ENCODE results near the gene EMX2. TPM values are rescaled to one million over a fixed set of nuclear protein-coding genes. Genes with fewer than 3 reads are reported as not detected.

EMX2 gene
- total and polyA plus RNA-seq, 4 donors = 1.5 to 1.6 TPM; not detected in 2

GRCh38 chr10:117540640-117541404 is 1.7 kb upstream of the EMX2 start:
- intact Hi-C loops (cut with DNase I) = loop anchor here in 1 of 2 donors (10.0 kb wide), 1 partner anchor 504 kb away; the partner anchor contains the start of gene RAB11FIP2
- DNase-seq (peak in 1 of 2 donors; percentile 9), ATAC-seq (ENCODE audit: low FRiP score) (no peak)
- Histone ChIP-seq H3K36me3 (ENCODE audit: control insufficient read depth in 1 of 2, insufficient read depth in 2 of 2, low read length in 1 of 2) (no peaks in the 10 kb centered on the region), H3K4me3 (ENCODE audit: low read length in 2 of 2) (no peak overlapping the region), H3K27me3 (ENCODE audit: control insufficient read depth in 1 of 2, insufficient read depth in 2 of 2, low read length in 1 of 2) (no peaks in the 10 kb centered on the region), H3K27ac (ENCODE audit: low read depth in 1 of 2, low read length in 2 of 2) (no peak overlapping the region), H3K4me1 (ENCODE audit: control insufficient read depth in 1 of 2, insufficient read depth in 2 of 2, low read length in 2 of 2) (no peaks in the 10 kb centered on the region), H3K9me3 (ENCODE audit: control insufficient read depth, low read length) (no peaks in the 10 kb centered on the region)
- WGBS, 2 donors = 83 to 92% methylated on average over 14 of the region's 14 CpGs

GRCh38 chr10:117541405-117541908 is 1.1 kb upstream of the EMX2 start:
- no peak overlapping the region for H3K4me3 ChIP-seq (ENCODE audit: low read length in 2 of 2)
- no peaks in the 10 kb centered on the region for H3K9me3 ChIP-seq (ENCODE audit: control insufficient read depth, low read length)

DNA sequence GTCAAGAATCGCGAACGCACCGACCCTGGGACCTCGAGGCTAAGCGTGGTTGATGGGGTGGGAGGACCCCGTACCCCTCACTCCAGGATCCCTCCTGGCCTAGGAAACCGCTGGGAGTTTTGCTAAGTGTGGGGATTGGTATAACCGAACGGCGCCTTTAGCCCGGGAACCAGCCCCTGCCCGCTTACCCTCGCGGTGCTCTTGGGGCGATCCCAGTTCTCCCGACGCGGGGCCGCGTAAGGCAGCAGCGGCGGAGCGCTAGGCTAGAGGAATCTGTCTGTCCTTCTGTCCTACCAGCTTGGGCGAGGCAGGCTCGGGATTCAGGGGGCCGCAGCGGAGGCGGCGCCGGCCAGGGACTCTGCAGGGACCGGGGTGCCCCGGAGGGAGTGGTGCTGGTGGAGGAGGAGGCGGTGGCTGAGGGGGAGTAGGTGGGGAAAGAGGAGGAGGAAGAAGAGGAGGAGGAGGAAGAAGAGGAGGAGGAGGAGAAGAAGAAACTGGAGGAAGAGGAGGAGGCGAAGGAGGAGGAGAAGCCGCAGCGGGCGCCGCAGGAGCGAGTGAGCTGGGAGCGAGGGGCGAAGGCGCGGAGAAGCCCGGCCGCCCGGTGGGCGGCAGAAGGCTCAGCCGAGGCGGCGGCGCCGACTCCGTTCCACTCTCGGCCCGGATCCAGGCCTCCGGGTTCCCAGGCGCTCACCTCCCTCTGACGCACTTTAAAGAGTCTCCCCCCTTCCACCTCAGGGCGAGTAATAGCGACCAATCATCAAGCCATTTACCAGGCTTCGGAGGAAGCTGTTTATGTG is 439 bp upstream of the EMX2 start:
- no peaks in the 10 kb centered on the region for H3K27me3 ChIP-seq (ENCODE audit: control insufficient read depth in 1 of 2, insufficient read depth in 2 of 2, low read length in 1 of 2)

More at GRCh38 chr10:117541405-117541908, 1.1 kb upstream of the EMX2 start:
- intact Hi-C loops (cut with DNase I) = loop anchor here in 1 of 2 donors (10.0 kb wide), 1 partner anchor 503 kb away; the partner anchor contains the start of gene RAB11FIP2
- 43 to 44% methylated on average over 32 of the region's 32 CpGs for WGBS, 2 donors
- Histone ChIP-seq H3K27me3 (ENCODE audit: control insufficient read depth in 1 of 2, insufficient read depth in 2 of 2, low read length in 1 of 2) (no peaks in the 10 kb centered on the region), H3K36me3 (ENCODE audit: control insufficient read depth in 1 of 2, insufficient read depth in 2 of 2, low read length in 1 of 2) (no peaks in the 10 kb centered on the region), H3K4me1 (ENCODE audit: control insufficient read depth in 1 of 2, insufficient read depth in 2 of 2, low read length in 2 of 2) (no peaks in the 10 kb centered on the region), H3K27ac (ENCODE audit: low read depth in 1 of 2, low read length in 2 of 2) (no peak overlapping the region)
- ATAC-seq (ENCODE audit: low FRiP score) (no peak), DNase-seq (no peak)

GRCh38 chr10:117543225-117544003 is 868 bp downstream of the EMX2 start:
- DNase-seq (peak; percentile 46 to 81), ATAC-seq (ENCODE audit: low FRiP score) (peak; percentile 33)
- H3K4me1 ChIP-seq (ENCODE audit: control insufficient read depth in 1 of 2, insufficient read depth in 2 of 2, low read length in 2 of 2) = no peaks in the 10 kb centered on the region
- no peaks in the 10 kb centered on the region for H3K36me3 ChIP-seq (ENCODE audit: control insufficient read depth in 1 of 2, insufficient read depth in 2 of 2, low read length in 1 of 2)
- peak overlapping the region in 1 of 2 donors; percentile 29 for H3K4me3 ChIP-seq (ENCODE audit: low read length in 2 of 2)
- H3K9me3 ChIP-seq (ENCODE audit: control insufficient read depth, low read length) = no peaks in the 10 kb centered on the region
- no peak overlapping the region for H3K27ac ChIP-seq (ENCODE audit: low read depth in 1 of 2, low read length in 2 of 2)
- intact Hi-C loops (cut with DNase I) = loop anchor here in 1 of 2 donors (10.0 kb wide), 1 partner anchor 501 kb away; the partner anchor contains the start of gene RAB11FIP2
- WGBS, 2 donors = 2 to 3% methylated on average over 87 to 90 of the region's 90 CpGs
- peaks cover 0 to 2% of the 10 kb centered on the region in 2 donors for H3K27me3 ChIP-seq (ENCODE audit: control insufficient read depth in 1 of 2, insufficient read depth in 2 of 2, low read length in 1 of 2)

More for the DNA sequence above, 439 bp upstream of the EMX2 start:
- intact Hi-C loops (cut with DNase I) = loop anchor here in 1 of 2 donors (10.0 kb wide), 1 partner anchor 503 kb away; the partner anchor contains the start of gene RAB11FIP2
- no peaks in the 10 kb centered on the region for H3K4me1 ChIP-seq (ENCODE audit: control insufficient read depth in 1 of 2, insufficient read depth in 2 of 2, low read length in 2 of 2)
- no peak overlapping the region for H3K4me3 ChIP-seq (ENCODE audit: low read length in 2 of 2)
- H3K27ac ChIP-seq (ENCODE audit: low read depth in 1 of 2, low read length in 2 of 2) = no peak overlapping the region
- H3K9me3 ChIP-seq (ENCODE audit: control insufficient read depth, low read length) = no peaks in the 10 kb centered on the region
- no peaks in the 10 kb centered on the region for H3K36me3 ChIP-seq (ENCODE audit: control insufficient read depth in 1 of 2, insufficient read depth in 2 of 2, low read length in 1 of 2)
- WGBS, 2 donors = 7 to 8% methylated on average over 54 to 62 of the region's 62 CpGs
- peak in 1 of 2 donors; percentile 42 for DNase-seq
- ATAC-seq (ENCODE audit: low FRiP score) = peak; percentile 5

DNA sequence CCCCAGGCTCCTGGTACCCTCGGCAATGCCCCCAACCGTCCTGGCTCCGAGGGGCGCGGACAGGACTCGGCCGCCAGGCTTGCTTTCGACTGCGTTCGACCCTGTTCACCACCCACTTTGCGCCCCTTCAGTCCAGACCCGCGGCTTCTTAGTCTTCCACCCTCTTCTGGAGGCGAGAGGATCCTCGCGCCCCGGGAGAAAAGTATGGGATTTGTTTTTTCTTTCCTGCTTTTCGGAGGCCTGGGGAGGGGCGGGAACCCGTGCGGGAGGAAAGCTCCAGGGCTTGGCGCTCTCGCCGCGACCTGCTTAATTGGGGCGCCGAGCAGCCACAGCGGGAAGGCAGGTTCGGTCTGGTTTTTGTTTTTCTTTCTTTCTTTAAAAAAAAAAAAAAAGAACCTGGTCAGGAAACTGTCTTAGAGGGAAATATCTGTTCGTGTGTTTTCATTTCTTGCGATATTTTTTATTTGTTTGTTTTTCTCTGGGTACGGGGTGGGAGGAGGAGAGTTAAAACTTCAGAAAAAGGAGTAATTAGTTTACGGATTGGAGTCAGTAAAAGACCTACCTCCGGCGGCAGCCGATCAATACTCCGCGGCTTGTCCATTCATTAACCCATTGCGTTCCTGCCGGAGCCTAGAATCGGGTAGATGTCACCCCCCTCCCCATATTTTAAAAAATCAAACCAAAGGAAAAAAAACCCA is 1.6 kb downstream of the EMX2 start:
- H3K4me1 ChIP-seq (ENCODE audit: control insufficient read depth in 1 of 2, insufficient read depth in 2 of 2, low read length in 2 of 2) = no peaks in the 10 kb centered on the region
- no peaks in the 10 kb centered on the region for H3K9me3 ChIP-seq (ENCODE audit: control insufficient read depth, low read length)
- no peaks in the 10 kb centered on the region for H3K36me3 ChIP-seq (ENCODE audit: control insufficient read depth in 1 of 2, insufficient read depth in 2 of 2, low read length in 1 of 2)
- H3K27ac ChIP-seq (ENCODE audit: low read depth in 1 of 2, low read length in 2 of 2) = no peak overlapping the region
- WGBS, 2 donors = 4 to 5% methylated on average over 41 of the region's 41 CpGs
- H3K27me3 ChIP-seq (ENCODE audit: control insufficient read depth in 1 of 2, insufficient read depth in 2 of 2, low read length in 1 of 2) = peaks cover 0 to 2% of the 10 kb centered on the region in 2 donors
- ATAC-seq (ENCODE audit: low FRiP score) (no peak), DNase-seq (peak in 1 of 2 donors; percentile 67)
- intact Hi-C loops (cut with DNase I) = loop anchor here in 1 of 2 donors (10.0 kb wide), 1 partner anchor 501 kb away; the partner anchor contains the start of gene RAB11FIP2
- peak overlapping the region in 1 of 2 donors; percentile 32 for H3K4me3 ChIP-seq (ENCODE audit: low read length in 2 of 2)

DNA sequence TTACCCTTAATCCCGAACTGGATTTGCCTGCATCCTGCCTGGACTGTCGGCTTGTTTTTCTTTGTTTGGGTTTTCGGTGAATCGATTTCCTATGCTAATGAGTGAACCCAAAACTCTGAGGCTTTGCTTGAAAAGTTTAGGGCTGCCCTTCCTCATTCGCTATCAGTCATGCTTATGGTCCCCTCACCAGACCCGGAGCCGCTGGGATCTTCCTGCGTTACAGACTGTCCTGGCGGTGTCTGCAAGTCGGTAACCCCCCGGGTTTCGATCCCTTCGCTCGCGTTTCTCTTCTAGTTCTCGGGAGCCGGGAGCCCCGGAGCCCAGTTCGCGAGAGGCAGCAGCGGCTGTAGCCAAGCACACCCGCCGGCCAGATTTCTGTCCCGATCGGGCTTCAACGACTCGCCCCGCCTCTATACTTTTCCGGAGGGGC is 2.2 kb downstream of the EMX2 start:
- peak in 1 of 2 donors; percentile 60 for DNase-seq
- Histone ChIP-seq H3K4me1 (ENCODE audit: control insufficient read depth in 1 of 2, insufficient read depth in 2 of 2, low read length in 2 of 2) (no peaks in the 10 kb centered on the region), H3K27me3 (ENCODE audit: control insufficient read depth in 1 of 2, insufficient read depth in 2 of 2, low read length in 1 of 2) (peaks cover 0 to 2% of the 10 kb centered on the region in 2 donors), H3K36me3 (ENCODE audit: control insufficient read depth in 1 of 2, insufficient read depth in 2 of 2, low read length in 1 of 2) (no peaks in the 10 kb centered on the region), H3K4me3 (ENCODE audit: low read length in 2 of 2) (peak overlapping the region; percentile 5 to 32), H3K27ac (ENCODE audit: low read depth in 1 of 2, low read length in 2 of 2) (no peak overlapping the region), H3K9me3 (ENCODE audit: control insufficient read depth, low read length) (no peaks in the 10 kb centered on the region)
- no peak for ATAC-seq (ENCODE audit: low FRiP score)
- intact Hi-C loops (cut with DNase I) = loop anchor here in 1 of 2 donors (10.0 kb wide), 1 partner anchor 500 kb away; the partner anchor contains the start of gene RAB11FIP2
- WGBS, 2 donors = 3 to 4% methylated on average over 29 of the region's 29 CpGs

- intact Hi-C loops (cut with DNase I) = loop anchor here in 1 of 2 donors (10.0 kb wide), 1 partner anchor 499 kb away; the partner anchor contains the start of gene RAB11FIP2
- DNase-seq (peak; percentile 43 to 72), ATAC-seq (ENCODE audit: low FRiP score) (no peak)
- no peaks in the 10 kb centered on the region for H3K36me3 ChIP-seq (ENCODE audit: control insufficient read depth in 1 of 2, insufficient read depth in 2 of 2, low read length in 1 of 2)
- H3K9me3 ChIP-seq (ENCODE audit: control insufficient read depth, low read length) = no peaks in the 10 kb centered on the region
- WGBS, 2 donors = 28 to 29% methylated on average over 59 to 67 of the region's 67 CpGs
- peaks cover 0 to 2% of the 10 kb centered on the region in 2 donors for H3K27me3 ChIP-seq (ENCODE audit: control insufficient read depth in 1 of 2, insufficient read depth in 2 of 2, low read length in 1 of 2)
- no peak overlapping the region for H3K4me3 ChIP-seq (ENCODE audit: low read length in 2 of 2)
- H3K4me1 ChIP-seq (ENCODE audit: control insufficient read depth in 1 of 2, insufficient read depth in 2 of 2, low read length in 2 of 2) = no peaks in the 10 kb centered on the region
- no peak overlapping the region for H3K27ac ChIP-seq (ENCODE audit: low read depth in 1 of 2, low read length in 2 of 2)
Measured at GRCh38 chr10:117545141-117546019, 2.8 kb downstream of the EMX2 start.
